Sigmoid colon (tissue), 7 donors: ENCODE measurements around the gene ADK. TPM values are rescaled to one million over a fixed set of nuclear protein-coding genes. Genes with fewer than 3 reads are reported as not detected.

ENCODE experiments used
- DNase-seq: peaks from one replicate; pipeline ENCODE4 v3.0.0-alpha.2; 2019
- H3K27ac ChIP-seq, 4 donors: fragments of 200-600 bp; sonication (generic); one replicate each; pipeline ENCODE4 v1.5.1; 2016 to 2019; ENCODE audit warnings: mild to moderate bottlenecking in 1 of 4
- H3K27me3 ChIP-seq, 3 donors: fragments of 200-600 bp; sonication (generic); one replicate each; pipeline ENCODE4 v1.5.1; 2019; ENCODE audit warnings: mild to moderate bottlenecking in 1 of 3
- H3K36me3 ChIP-seq, 4 donors: fragments of 200-600 bp; sonication (generic); one replicate each; pipeline ENCODE4 v1.5.1; 2016 to 2019
- H3K4me1 ChIP-seq, 4 donors: fragments of 200-600 bp; sonication (generic); one replicate each; pipeline ENCODE4 v1.5.1; 2017 to 2019
- H3K4me3 ChIP-seq, 4 donors: fragments of 200-600 bp; sonication (generic); one replicate each; pipeline ENCODE4 v1.5.1; 2017 to 2019; ENCODE audit warnings: mild to moderate bottlenecking in 2 of 4, moderate library complexity in 1 of 4
- H3K9me3 ChIP-seq, 4 donors: fragments of 200-600 bp in 3 of 4; sonication (generic) in 3 of 4; one replicate each; pipeline versions ENCODE4 v1.5.1 to v1.6.1; 2013 to 2019
- EP300 ChIP-seq, 4 donors: sonication (generic); formaldehyde crosslinking; IDR thresholded peaks; one replicate each; pipeline ENCODE4 v1.6.1; 2017; ENCODE audit warnings: antibody characterized with exemption in 4 of 4
- POLR2A ChIP-seq, 2 donors: fragments of 450-650 bp; IDR thresholded peaks; one replicate each; pipeline ENCODE4 v1.6.1; 2016; ENCODE audit warnings: antibody characterized with exemption in 2 of 2, mild to moderate bottlenecking in 2 of 2, moderate library complexity in 2 of 2
- POLR2AphosphoS5 ChIP-seq, 4 donors: sonication (generic); formaldehyde crosslinking; IDR thresholded peaks; one replicate each; pipeline ENCODE4 v1.6.1; 2017; ENCODE audit warnings: antibody characterized with exemption in 4 of 4
- whole genome bisulfite sequencing, 2 donors: extraction: QIAGEN DNeasy Blood & Tissue Kit; methylation state at CpG; one replicate each; pipeline ENCODE4 v1.1.7; 2013; 5-methylcytosine and 5-hydroxymethylcytosine counted together
- intact Hi-C: fragments of 100-400 bp; cut with DNase I; formaldehyde crosslinking; loops from one replicate; pipeline ENCODE4 v1.15.1; 2023
- polyA plus RNA-seq, 3 donors: library from polyadenylated mRNA; stranded (reverse); fragments of 200-250 nt; gene quantifications; one replicate each; pipeline ENCODE4 v1.2.3, GENCODE V29; 2013
- total RNA-seq, 4 donors: library from RNA; depleted of rRNA; stranded (reverse); fragments of >200 nt; gene quantifications; one replicate each; pipeline ENCODE4 v1.1.0, GENCODE V29; 2016
- TF ChIP-seq, protein P1 (sequence below), 4 experiments: fragments of 450-650 bp in 3 of 4; fragments of 200-600 bp in 1 of 4; IDR thresholded peaks; one replicate each; pipeline ENCODE4 v1.5.1; 2016 to 2019; ENCODE audit warnings: antibody characterized with exemption in 4 of 4, mild to moderate bottlenecking in 3 of 4, moderate library complexity in 2 of 4
- donor health status: healthy with polysubstance abuse.
- donor health status: Bipolar disorder and iron deficiency.
- donor health status: healthy.

Gene ADK
- total and polyA plus RNA-seq, 7 donors: 15.2 to 31.3 (median 25.3) TPM

DNA sequence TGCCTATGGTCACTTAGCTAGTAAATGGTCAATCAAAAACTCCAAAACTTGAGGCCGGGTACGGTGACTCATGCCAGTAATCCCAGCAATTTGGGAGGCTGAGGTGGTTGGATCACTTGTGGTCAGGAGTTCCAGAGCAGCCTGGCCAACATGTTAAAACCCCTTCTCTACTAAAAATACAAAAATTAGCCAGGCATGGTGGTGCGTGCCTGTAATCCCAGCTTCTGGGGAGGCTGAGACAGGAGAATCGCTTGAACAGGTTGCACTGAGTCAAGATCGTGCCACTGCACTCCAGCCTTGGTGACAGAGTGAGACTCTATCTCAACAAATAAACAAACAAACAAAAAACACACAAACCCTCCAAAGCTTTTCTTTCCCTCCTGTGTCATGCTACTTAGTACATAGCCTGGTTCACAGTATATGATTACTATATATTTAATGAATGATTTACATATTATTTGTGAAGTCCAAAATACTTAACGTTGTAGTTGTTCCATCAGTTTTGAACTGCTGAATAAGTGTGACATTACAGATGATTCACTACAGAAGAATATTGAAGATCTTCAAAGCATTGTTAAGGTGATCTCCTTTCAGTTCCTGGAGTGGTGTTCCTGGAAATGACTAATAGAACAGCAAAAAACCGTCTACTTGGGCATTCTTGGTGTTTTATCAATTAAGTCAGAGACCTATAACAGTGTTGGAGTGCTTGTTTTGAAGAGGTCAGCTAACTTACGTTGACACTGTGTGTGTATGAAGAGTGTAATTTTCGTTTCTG lies 72.9 kb downstream of the ADK start:
- no peak for DNase-seq
- Histone ChIP-seq H3K27me3 (no peaks in the 10 kb centered on the region), H3K27ac (no peak overlapping the region), H3K4me1 (no peaks in the 10 kb centered on the region), H3K4me3 (no peak overlapping the region), H3K36me3 (no peaks in the 10 kb centered on the region), H3K9me3 (no peaks in the 10 kb centered on the region)
- intact Hi-C loops: no loop called here
- 78 to 82% methylated on average over 9 of the region's 9 CpGs for WGBS, 2 donors
- TF ChIP-seq, protein P1, sequence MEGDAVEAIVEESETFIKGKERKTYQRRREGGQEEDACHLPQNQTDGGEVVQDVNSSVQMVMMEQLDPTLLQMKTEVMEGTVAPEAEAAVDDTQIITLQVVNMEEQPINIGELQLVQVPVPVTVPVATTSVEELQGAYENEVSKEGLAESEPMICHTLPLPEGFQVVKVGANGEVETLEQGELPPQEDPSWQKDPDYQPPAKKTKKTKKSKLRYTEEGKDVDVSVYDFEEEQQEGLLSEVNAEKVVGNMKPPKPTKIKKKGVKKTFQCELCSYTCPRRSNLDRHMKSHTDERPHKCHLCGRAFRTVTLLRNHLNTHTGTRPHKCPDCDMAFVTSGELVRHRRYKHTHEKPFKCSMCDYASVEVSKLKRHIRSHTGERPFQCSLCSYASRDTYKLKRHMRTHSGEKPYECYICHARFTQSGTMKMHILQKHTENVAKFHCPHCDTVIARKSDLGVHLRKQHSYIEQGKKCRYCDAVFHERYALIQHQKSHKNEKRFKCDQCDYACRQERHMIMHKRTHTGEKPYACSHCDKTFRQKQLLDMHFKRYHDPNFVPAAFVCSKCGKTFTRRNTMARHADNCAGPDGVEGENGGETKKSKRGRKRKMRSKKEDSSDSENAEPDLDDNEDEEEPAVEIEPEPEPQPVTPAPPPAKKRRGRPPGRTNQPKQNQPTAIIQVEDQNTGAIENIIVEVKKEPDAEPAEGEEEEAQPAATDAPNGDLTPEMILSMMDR (IDR thresholded peaks at IDR 0.05): no peak
- no peak for TF ChIP-seq POLR2AphosphoS5 (IDR thresholded peaks at IDR 0.05)
- no peak for TF ChIP-seq EP300 (IDR thresholded peaks at IDR 0.05)
- no peak for TF ChIP-seq POLR2A (IDR thresholded peaks at IDR 0.05)

DNA sequence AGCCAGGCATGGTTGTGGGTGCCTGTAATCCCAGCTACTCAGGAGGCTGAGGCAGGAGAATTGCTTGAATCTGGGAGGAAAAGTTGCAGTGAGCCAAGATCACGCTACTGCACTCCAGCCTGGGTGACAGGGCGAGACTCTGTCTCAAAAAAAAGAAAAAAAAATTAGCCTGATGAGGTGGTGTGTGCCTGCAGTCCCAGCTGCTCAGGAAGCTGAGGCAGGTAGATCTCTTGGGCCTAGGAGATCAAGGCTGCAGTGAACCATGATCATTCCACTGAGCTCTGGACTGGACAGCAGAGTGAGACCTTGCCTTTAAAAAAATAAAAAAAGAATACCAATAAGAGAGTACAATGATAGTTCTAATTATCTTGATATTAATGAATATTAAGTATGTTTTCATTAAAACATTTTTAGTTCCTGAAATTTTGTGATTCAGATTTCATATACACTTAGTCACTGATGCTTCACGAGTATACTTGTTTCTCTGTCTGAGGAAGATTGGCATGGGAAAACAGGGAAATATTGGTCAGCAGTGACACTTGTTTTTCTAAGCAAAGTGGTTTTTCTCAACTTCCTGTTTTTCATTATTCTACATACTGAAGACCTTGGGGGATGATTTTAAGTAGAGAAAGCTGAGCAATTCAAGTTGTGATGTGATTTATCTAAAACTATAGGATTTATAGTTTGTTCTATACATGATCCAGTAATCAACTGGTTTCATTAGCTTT lies 76.8 kb downstream of the ADK start:
- Histone ChIP-seq H3K27ac (no peak overlapping the region), H3K4me1 (no peaks in the 10 kb centered on the region), H3K27me3 (no peaks in the 10 kb centered on the region), H3K9me3 (no peaks in the 10 kb centered on the region), H3K36me3 (no peaks in the 10 kb centered on the region), H3K4me3 (no peak overlapping the region)
- intact Hi-C loops: no loop called here
- no peak for DNase-seq
- 61 to 86% methylated on average over 3 of the region's 3 CpGs for WGBS, 2 donors
- TF ChIP-seq EP300 (IDR thresholded peaks at IDR 0.05): no peak
- no peak for TF ChIP-seq POLR2A (IDR thresholded peaks at IDR 0.05)
- no peak for TF ChIP-seq POLR2AphosphoS5 (IDR thresholded peaks at IDR 0.05)
- TF ChIP-seq, protein P1 (IDR thresholded peaks at IDR 0.05): no peak

DNA sequence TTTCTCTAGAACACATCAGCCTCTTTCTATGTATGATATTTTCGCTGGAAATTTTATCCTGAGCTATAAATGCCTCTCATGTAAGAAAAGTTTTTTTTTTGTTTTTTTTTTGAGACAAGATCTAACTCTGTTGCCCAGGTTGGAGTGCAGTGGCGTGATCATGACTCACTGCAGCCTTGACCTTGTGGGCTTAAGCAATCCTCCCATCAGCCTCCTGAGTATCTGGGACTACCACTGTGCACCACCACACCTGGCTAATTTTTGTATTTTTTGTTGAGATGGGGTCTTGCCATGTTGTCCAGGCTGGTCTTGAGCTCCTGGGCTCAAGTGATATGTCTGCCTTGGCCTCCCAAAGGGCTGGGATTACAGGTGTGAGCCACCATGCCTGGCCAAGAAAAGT lies 80.4 kb downstream of the ADK start:
- Histone ChIP-seq H3K27ac (no peak overlapping the region), H3K4me3 (no peak overlapping the region), H3K36me3 (no peaks in the 10 kb centered on the region), H3K27me3 (no peaks in the 10 kb centered on the region), H3K9me3 (no peaks in the 10 kb centered on the region), H3K4me1 (no peaks in the 10 kb centered on the region)
- 94 to 95% methylated on average over 2 of the region's 2 CpGs for WGBS, 2 donors
- intact Hi-C loops: no loop called here
- DNase-seq: no peak
- TF ChIP-seq, protein P1 (IDR thresholded peaks at IDR 0.05): no peak
- TF ChIP-seq POLR2AphosphoS5 (IDR thresholded peaks at IDR 0.05) (no peak), POLR2A (IDR thresholded peaks at IDR 0.05) (no peak), EP300 (IDR thresholded peaks at IDR 0.05) (no peak)

GRCh38 chr10:74233281-74233680 lies 82.3 kb downstream of the ADK start:
- intact Hi-C loops: no loop called here
- Histone ChIP-seq H3K27me3 (no peaks in the 10 kb centered on the region), H3K36me3 (no peaks in the 10 kb centered on the region), H3K27ac (no peak overlapping the region), H3K9me3 (no peaks in the 10 kb centered on the region), H3K4me1 (peaks cover 0 to 6% (median 0%) of the 10 kb centered on the region in 4 donors), H3K4me3 (no peak overlapping the region)
- DNase-seq: no peak
- WGBS, 2 donors: 93 to 96% methylated on average over 4 of the region's 4 CpGs
- TF ChIP-seq POLR2AphosphoS5 (IDR thresholded peaks at IDR 0.05): no peak
- TF ChIP-seq, protein P1 (IDR thresholded peaks at IDR 0.05): no peak
- no peak for TF ChIP-seq POLR2A (IDR thresholded peaks at IDR 0.05)
- no peak for TF ChIP-seq EP300 (IDR thresholded peaks at IDR 0.05)
